OCI-LY7 (cell line): ENCODE measurements around the gene ABCC3. TPM values are rescaled to one million over a fixed set of nuclear protein-coding genes. Genes with fewer than 3 reads are reported as not detected.

Source experiments
- BruUV-seq: library from RNA; stranded (reverse); fragments of 400-500 nt; replicated peaks from 2 replicates; lab custom pipeline; 2021; lab: Mats Ljungman, UMichigan
- CTCF ChIA-PET: fragments of 300-600 bp; sonication (Branson Sonifier 250); formaldehyde crosslinking; loops from one replicate; lab custom pipeline; 2022; ENCODE audit warnings: antibody characterized with exemption; ENCODE audit not compliant: unreplicated experiment; lab: Charles Lee
- POLR2A ChIA-PET: fragments of 300-600 bp; sonication (Branson Sonifier 250); formaldehyde crosslinking; loops from one replicate; lab custom pipeline; 2022; ENCODE audit warnings: antibody characterized with exemption; lab: Charles Lee
- DNase-seq: peaks from one replicate; pipeline ENCODE4 v3.0.0-alpha.2; 2015; ENCODE audit warnings: low spot score
- H2AFZ ChIP-seq: fragments of 200-600 bp; sonication (generic), shearing (Covaris generic); 2 replicates; pipeline ENCODE4 v1.6.1; 2014; ENCODE audit warnings: mild to moderate bottlenecking, antibody characterized with exemption, low read length, moderate library complexity
- H3K27ac ChIP-seq: fragments of 200-600 bp; sonication (generic); 2 replicates; pipeline ENCODE4 v1.5.1; 2014; ENCODE audit warnings: mixed run types, low read depth, mild to moderate bottlenecking, moderate library complexity, low read length, inconsistent platforms; ENCODE audit not compliant: poor library complexity, severe bottlenecking
- H3K36me3 ChIP-seq: fragments of 200-600 bp; sonication (generic); 2 replicates; pipeline ENCODE4 v1.6.1; 2014; ENCODE audit warnings: mild to moderate bottlenecking, antibody characterized with exemption, low read length, moderate library complexity, mixed read lengths; ENCODE audit not compliant: insufficient read depth
- H3K4me1 ChIP-seq: fragments of 200-600 bp; sonication (generic); 2 replicates; pipeline ENCODE4 v1.5.1; 2014; ENCODE audit warnings: mild to moderate bottlenecking, low read length; ENCODE audit not compliant: insufficient read depth, poor library complexity, severe bottlenecking
- H3K4me2 ChIP-seq: fragments of 200-600 bp; sonication (generic); 2 replicates; pipeline ENCODE4 v1.6.1; 2014; ENCODE audit warnings: mild to moderate bottlenecking, low read length
- H3K4me3 ChIP-seq: fragments of 200-600 bp; sonication (generic); 2 replicates; pipeline ENCODE4 v1.5.1; 2014; ENCODE audit warnings: mild to moderate bottlenecking, low read depth, low read length; ENCODE audit not compliant: poor library complexity, severe bottlenecking
- H3K79me2 ChIP-seq: fragments of 200-600 bp; sonication (generic); 2 replicates; pipeline ENCODE4 v1.6.1; 2016; ENCODE audit warnings: low read depth, mild to moderate bottlenecking, low read length, moderate library complexity, mixed read lengths; ENCODE audit not compliant: insufficient read depth
- H3K9me2 ChIP-seq: fragments of 200-600 bp; sonication (generic); 2 replicates; pipeline ENCODE4 v1.6.1; 2016; ENCODE audit warnings: mild to moderate bottlenecking, low read length, mixed read lengths; ENCODE audit not compliant: insufficient read depth
- H3K9me3 ChIP-seq: fragments of 200-600 bp; sonication (generic); 2 replicates; pipeline ENCODE4 v1.6.1; 2014; ENCODE audit warnings: mild to moderate bottlenecking, mixed run types, low read length, mixed read lengths
- H4K20me1 ChIP-seq: fragments of 200-600 bp; sonication (generic); 2 replicates; pipeline ENCODE4 v1.6.1; 2014; ENCODE audit warnings: mild to moderate bottlenecking, antibody characterized with exemption, low read length, moderate library complexity, mixed read lengths; ENCODE audit not compliant: insufficient read depth
- EZH2phosphoT487 ChIP-seq: fragments of 200-600 bp; sonication (generic); IDR thresholded peaks from 2 replicates; pipeline ENCODE4 v1.6.1; 2018; ENCODE audit warnings: low read depth, borderline replicate concordance, mild to moderate bottlenecking, mixed run types, antibody characterized with exemption, low read length, moderate library complexity, mixed read lengths
- intact Hi-C: fragments of 100-400 bp; cut with micrococcal nuclease; formaldehyde crosslinking; loops from one replicate; pipeline ENCODE4 v1.10.0; 2022; ENCODE audit not compliant: unreplicated experiment
- total RNA-seq, 2 experiments: library from RNA; depleted of rRNA in 1 of 2; stranded (reverse); fragments of >200 nt in 1 of 2; shearing (Covaris generic) in 1 of 2; gene quantifications; 2 replicates each; pipeline ENCODE4 v1.2.3, GENCODE V29; 2014 to 2022
- TF ChIP-seq, protein P1 (sequence below): fragments of 200-600 bp; sonication (generic); conservative IDR thresholded peaks from 2 replicates; pipeline ENCODE4 v1.5.1; 2014; ENCODE audit warnings: mild to moderate bottlenecking, antibody characterized with exemption, low read length, moderate library complexity, mixed read lengths

ABCC3 gene
- total RNA-seq, 2 experiments from 2014 or later: not detected

DNA sequence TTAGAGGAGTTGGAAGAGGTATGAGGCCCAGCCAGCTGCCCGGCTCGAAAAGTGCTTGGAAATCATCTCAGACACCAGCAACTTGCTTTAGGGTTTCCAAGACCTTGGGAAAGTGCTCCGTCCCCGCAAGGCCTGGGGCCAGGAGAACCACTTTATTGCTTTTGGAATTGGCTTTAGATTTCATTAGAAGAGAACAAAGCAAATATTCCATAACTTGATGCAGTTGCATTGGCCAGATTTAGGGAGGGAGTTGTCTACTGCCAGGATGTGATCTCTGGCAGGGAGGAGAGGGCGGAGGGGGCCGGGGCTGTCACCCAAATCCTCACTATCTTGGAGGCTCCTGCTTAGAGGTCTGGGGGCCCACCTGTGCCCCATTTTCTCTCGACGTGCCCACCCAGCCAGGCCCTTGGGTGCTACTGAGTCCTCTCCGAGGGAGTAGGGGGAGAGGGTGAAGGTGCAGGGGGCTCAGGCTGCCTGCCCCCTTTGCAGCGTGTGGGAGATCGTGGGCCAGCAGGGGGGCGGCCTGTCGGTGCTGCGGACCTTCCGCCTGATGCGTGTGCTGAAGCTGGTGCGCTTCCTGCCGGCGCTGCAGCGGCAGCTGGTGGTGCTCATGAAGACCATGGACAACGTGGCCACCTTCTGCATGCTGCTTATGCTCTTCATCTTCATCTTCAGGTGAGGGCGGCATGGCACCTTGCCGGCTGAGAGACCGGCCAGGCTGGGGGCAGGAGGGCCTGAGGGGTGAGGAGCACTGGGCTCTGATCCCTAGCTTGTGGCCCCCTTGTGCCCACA, 43.5 kb upstream of the ABCC3 start:
- Histone ChIP-seq H3K4me1 (no peaks in the 10 kb centered on the region), H2AFZ (no peak overlapping the region), H3K4me3 (no peak overlapping the region), H3K79me2 (no peaks in the 10 kb centered on the region), H3K9me3 (no peaks in the 10 kb centered on the region), H4K20me1 (no peaks in the 10 kb centered on the region), H3K27ac (no peak overlapping the region), H3K4me2 (no peak overlapping the region), H3K9me2 (no peaks in the 10 kb centered on the region), H3K36me3 (no peaks in the 10 kb centered on the region)
- no TSS peak for BruUV-seq
- TF ChIP-seq, protein P1, sequence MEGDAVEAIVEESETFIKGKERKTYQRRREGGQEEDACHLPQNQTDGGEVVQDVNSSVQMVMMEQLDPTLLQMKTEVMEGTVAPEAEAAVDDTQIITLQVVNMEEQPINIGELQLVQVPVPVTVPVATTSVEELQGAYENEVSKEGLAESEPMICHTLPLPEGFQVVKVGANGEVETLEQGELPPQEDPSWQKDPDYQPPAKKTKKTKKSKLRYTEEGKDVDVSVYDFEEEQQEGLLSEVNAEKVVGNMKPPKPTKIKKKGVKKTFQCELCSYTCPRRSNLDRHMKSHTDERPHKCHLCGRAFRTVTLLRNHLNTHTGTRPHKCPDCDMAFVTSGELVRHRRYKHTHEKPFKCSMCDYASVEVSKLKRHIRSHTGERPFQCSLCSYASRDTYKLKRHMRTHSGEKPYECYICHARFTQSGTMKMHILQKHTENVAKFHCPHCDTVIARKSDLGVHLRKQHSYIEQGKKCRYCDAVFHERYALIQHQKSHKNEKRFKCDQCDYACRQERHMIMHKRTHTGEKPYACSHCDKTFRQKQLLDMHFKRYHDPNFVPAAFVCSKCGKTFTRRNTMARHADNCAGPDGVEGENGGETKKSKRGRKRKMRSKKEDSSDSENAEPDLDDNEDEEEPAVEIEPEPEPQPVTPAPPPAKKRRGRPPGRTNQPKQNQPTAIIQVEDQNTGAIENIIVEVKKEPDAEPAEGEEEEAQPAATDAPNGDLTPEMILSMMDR: no peak
- no peak for TF ChIP-seq EZH2phosphoT487
- ChIA-PET POLR2A (no interaction called here), CTCF (no interaction called here)
- DNase-seq: no peak
- intact Hi-C loops: no loop called here

DNA sequence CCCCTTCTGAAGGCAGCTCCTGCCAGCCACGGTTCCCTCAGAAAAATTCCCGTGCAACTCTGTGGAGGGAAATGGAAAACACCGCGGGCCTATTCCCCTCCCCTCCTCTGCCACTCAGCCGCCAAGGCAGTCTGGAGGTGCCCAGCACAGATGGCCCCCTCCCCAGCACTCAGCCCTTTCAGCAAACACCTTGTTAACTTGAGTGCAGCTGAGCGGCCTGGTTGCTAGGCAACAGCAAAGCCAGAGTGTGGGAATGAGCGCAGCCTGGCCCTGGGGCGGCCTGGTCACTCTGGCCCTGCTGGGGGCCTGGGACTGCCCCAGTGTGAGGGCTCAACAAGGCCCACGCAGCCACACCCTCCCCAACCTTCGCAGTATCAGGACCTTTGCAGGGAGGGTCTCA, 41.4 kb upstream of the ABCC3 start:
- ChIA-PET CTCF (no interaction called here), POLR2A (no interaction called here)
- H3K36me3 ChIP-seq: no peaks in the 10 kb centered on the region
- H4K20me1 ChIP-seq: no peaks in the 10 kb centered on the region
- H3K9me2 ChIP-seq: no peaks in the 10 kb centered on the region
- H3K4me2 ChIP-seq: no peak overlapping the region
- no peaks in the 10 kb centered on the region for H3K79me2 ChIP-seq
- no peak overlapping the region for H2AFZ ChIP-seq
- BruUV-seq: no TSS peak
- peaks cover 2% of the 10 kb centered on the region for H3K4me1 ChIP-seq
- TF ChIP-seq, protein P1: no peak
- no peak for TF ChIP-seq EZH2phosphoT487
- H3K4me3 ChIP-seq: no peak overlapping the region
- intact Hi-C loops: no loop called here
- no peaks in the 10 kb centered on the region for H3K9me3 ChIP-seq
- H3K27ac ChIP-seq: no peak overlapping the region
- no peak for DNase-seq

DNA sequence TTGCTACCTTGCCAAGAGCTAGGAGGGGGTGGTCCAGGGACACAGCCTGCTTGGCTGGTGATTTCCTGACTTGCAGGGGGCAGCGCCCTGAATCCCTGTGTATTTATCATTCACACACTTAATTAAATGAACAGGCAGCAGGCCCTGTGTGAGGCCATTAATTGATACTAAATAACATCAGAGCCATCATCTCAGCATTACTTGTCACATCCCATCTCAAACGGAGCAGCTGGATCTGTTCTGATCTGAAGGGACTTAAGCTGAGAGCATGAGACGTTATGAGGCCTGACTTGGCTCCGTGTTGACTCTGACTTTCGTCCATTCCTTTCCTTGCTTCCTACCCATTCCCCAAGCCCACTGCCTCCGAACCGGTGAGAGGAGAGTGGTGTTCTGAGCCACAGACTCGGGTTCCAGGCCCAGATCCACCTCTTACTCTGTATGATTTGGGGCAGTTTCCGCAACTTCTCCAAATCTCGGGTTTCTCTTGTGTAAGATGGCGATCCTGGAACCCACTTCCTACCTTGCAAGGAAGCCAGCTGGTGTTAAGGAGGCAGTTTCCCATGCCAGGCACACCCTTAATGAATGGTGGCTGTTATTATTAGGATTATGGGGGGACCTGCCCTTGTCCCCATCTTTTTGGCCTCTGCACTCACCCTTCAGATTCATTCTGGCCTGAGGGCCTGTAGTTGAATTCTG, 40.4 kb upstream of the ABCC3 start:
- no peak for DNase-seq
- no peak overlapping the region for H3K4me2 ChIP-seq
- TF ChIP-seq, protein P1: no peak
- TF ChIP-seq EZH2phosphoT487: no peak
- no TSS peak for BruUV-seq
- ChIA-PET POLR2A (no interaction called here), CTCF (no interaction called here)
- no peak overlapping the region for H2AFZ ChIP-seq
- H3K4me1 ChIP-seq: peaks cover 8% of the 10 kb centered on the region
- no peaks in the 10 kb centered on the region for H3K79me2 ChIP-seq
- no peak overlapping the region for H3K27ac ChIP-seq
- H3K9me2 ChIP-seq: no peaks in the 10 kb centered on the region
- H4K20me1 ChIP-seq: no peaks in the 10 kb centered on the region
- no peak overlapping the region for H3K4me3 ChIP-seq
- intact Hi-C loops: no loop called here
- no peaks in the 10 kb centered on the region for H3K36me3 ChIP-seq
- H3K9me3 ChIP-seq: no peaks in the 10 kb centered on the region
